ENCODE results near the gene ENG.
"Not testable (repeated sequence)": the region's sequence is repeated elsewhere in the genome, so short reads cannot be mapped to it uniquely, and the experiment has no call there.

The ENG gene

DNA sequence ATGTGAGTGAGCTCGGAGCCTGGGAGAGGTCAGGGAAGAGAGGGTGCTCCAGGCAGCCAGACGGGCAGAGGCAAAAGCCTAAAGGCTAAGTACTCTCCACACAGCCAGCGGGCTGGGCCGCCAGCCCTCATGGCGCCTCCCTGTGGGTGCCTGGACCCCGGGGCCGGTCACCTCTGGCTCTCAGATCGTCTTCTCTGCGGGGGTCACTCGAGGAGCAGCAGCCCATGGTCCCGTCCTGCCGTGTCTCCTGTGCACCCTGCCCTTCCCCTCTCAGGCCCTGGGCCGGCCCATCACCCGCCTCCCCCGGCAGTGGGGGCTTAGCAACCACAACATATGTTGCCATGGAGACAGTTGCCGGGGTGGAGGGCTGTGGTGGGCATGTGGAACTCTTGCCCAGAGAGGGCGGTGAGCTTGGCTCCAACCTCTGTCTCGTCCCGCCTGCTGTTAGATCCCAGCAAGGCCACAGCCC, 18.8 kb upstream of the ENG start:
- Mint-ChIP-seq H3K27me3 (peaks cover 16% of the 10 kb centered on the region), H3K9me3 (no peaks in the 10 kb centered on the region), H3K4me3 (no peak overlapping the region), H3K4me1 (peaks cover 13% of the 10 kb centered on the region), H3K27ac (peak overlapping the region in 1 of 2 donors; percentile 75)
- DNase-seq (no peak), ATAC-seq (no peak)

DNA sequence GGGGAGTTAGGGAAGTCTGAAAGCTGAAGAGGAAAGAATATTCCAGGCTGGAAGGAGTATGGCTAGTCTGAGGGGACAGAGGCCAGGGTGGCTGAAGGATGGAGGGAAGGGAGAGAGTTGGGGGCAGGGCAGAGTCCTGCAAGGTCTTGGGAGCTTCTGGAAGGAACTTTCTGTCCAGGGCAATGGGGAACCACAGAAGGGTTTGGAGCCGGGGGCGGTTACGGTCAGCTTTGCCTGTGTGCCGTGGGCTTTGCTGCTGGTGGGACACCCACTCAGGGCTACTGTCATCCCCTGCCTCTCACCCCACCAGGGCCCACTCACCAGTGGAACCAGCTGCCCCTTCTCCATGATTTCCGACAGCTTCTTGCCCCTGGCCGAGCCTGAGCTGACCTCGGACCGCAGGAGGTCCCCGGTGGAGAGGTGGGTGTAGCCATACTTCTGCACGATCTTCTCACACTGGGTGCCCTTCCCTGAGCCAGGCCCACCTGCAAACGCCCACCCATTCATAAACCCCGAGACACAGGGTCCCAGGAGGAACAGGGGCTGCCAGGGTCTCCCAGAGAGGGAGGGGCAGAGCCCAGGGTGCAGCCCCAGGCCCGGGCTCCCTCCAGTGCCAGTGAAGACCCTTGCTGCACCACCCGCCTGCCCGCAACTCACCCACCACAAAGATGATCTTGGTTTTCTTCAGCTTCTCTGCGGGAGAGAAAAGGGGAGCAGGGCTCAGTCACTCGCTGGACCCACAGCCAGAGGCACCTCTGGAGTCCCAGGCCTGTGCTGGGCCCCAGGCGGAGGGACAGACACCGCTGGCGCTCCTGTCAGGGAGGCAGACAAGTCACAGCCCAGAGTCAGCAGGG, 18.1 kb upstream of the ENG start:
- Mint-ChIP-seq H3K27me3 (peaks cover 10% of the 10 kb centered on the region), H3K4me1 (peaks cover 7% of the 10 kb centered on the region), H3K27ac (peak overlapping the region in 1 of 2 donors; percentile 75), H3K4me3 (no peak overlapping the region), H3K9me3 (no peaks in the 10 kb centered on the region)
- no peak for DNase-seq
- no peak for ATAC-seq

DNA sequence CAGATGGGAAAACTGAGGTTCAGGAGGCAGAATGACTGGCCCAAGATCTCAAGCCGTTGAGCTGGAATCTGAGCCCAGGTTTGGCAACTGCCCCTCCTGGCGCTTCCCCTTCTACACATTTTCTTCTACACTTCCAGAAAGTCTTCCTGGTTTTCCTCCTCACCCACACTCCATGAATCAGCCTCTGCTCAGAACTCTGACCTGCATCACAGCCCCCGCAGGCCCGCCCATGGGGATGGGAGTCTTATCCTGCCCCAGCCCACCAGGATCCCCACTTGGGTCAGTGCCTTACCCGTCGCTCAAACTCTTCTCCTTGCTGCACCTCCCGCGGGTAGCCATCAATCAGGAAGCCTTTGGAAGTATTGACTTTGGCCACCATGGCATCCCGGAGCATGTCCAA, 17.1 kb upstream of the ENG start:
- no peak overlapping the region for H3K27ac Mint-ChIP-seq
- H3K9me3 Mint-ChIP-seq: no peaks in the 10 kb centered on the region
- DNase-seq (no peak), ATAC-seq (no peak)
- H3K4me1 Mint-ChIP-seq: no peaks in the 10 kb centered on the region
- H3K27me3 Mint-ChIP-seq: no peaks in the 10 kb centered on the region
- no peak overlapping the region for H3K4me3 Mint-ChIP-seq

DNA sequence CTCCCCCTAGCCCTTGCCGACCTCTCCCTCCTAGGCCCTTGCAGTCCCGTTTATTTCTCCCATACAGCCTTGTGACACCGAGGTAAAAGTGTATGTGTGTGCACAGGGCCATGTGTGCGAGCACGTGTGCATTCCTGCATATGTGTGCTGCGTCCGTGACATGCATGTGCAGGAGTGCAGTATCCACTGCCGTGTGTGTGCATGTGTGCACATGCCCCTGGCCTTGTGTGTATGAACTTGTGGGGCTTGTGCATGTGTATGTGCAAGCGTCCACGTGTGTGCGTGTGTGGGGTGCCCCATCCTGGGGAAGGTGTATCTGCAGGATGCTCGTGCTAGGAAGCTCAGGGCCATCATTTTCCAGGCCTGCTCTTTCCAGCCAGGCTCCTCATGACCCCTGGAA, 16.4 kb upstream of the ENG start:
- DNase-seq (no peak), ATAC-seq (no peak)
- Mint-ChIP-seq H3K4me3 (no peak overlapping the region), H3K9me3 (no peaks in the 10 kb centered on the region), H3K4me1 (peaks cover 2% of the 10 kb centered on the region), H3K27me3 (no peaks in the 10 kb centered on the region), H3K27ac (peak overlapping the region in 1 of 2 donors; percentile 87)

DNA sequence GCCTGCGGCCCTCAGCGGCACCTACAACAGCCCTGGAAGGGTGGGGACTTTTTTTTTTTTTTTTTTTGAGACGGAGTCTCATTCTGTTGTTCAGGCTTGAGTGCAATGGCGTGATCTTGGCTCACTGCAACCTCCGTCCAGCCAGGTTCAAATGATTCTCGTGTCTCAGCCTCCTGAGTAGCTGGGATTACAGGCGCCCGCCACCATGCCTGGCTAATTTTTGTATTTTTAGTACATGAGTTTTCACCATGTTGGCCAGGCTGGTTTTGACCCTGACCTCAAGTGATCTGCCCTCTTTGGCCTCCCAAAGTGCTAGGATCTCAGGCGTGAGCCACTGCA, 15.7 kb upstream of the ENG start:
- not testable (repeated sequence) for H3K4me3 Mint-ChIP-seq, H3K27me3 Mint-ChIP-seq, ATAC-seq, H3K9me3 Mint-ChIP-seq, H3K4me1 Mint-ChIP-seq, DNase-seq, H3K27ac Mint-ChIP-seq

DNA sequence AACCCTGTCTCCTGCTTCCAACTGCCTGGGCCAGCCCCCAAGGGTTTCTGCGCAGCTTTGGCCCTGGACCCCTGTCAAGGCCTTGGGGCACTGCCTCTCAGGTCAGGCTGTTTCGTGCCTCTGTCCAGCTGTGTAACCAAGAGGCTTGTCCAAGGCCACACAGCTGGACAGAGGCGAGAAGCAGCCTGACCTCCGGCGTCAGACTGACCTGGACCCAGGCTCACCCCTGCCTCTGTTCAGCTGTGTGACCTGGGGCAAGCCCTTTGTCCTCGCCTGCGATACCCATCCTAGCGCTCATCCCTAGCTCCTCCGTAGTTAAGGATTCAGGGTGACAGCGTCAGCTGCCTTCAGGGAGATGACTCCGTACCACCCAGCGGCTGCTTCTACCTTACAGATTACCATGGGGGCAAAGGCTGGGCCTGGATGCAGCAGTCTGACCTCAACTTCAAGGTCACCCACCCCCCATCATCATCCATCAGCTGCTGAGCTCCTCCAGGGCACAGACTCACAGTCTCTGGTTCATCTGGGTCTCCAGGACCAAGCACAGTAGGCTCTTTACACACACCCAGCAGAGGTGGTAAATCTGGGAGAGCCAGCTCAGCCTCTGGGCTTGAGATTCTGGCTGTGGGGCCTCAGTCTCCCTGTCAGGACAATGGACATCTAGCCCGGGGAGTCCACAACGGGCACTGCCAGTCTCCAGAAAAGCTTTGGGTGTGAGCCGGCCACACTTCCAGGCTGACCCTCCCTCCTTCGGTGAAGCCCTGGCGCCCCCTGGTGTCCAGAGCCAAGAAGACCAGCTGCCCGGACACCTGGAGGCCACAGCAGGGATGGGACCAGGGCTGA, 15.1 kb upstream of the ENG start:
- H3K9me3 Mint-ChIP-seq: no peaks in the 10 kb centered on the region
- peak; percentile 83 to 84 for DNase-seq
- H3K4me1 Mint-ChIP-seq: peaks cover 14% of the 10 kb centered on the region
- no peaks in the 10 kb centered on the region for H3K27me3 Mint-ChIP-seq
- no peak overlapping the region for H3K4me3 Mint-ChIP-seq
- ATAC-seq: peak; percentile 82
- H3K27ac Mint-ChIP-seq: no peak overlapping the region

DNA sequence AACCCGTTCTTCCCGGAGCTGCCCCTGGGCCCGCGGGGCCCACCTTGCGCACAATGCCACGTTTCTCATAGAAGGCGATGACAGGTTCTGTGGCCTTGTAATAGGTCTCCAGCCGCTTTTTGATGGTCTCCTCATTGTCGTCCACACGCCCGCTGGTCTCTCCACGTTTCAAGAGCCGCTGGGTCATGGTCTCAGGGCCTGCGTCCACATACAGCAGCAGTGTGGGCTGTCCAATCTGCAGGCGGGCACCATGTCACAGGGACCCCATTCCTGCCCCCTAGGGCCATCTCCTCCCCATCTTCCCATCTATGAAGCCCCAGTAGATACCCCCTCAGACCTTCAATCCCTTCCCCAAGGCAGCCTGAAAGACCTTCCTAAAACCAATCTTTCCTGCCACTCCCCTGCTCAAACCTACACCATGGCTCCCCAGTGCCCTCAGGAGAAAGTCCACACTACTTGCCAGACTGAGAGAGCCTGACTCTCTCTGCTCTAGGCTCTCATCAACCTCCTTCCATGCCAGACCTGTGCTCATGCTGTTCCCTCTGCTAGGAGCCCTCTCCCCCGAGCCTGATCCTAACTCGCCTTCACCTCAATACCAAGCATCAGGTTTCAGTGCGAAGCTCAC, 13.9 kb upstream of the ENG start:
- Mint-ChIP-seq H3K9me3 (no peaks in the 10 kb centered on the region), H3K4me3 (no peak overlapping the region), H3K4me1 (peaks cover 14% of the 10 kb centered on the region), H3K27ac (no peak overlapping the region), H3K27me3 (no peaks in the 10 kb centered on the region)
- DNase-seq (no peak), ATAC-seq (no peak)

DNA sequence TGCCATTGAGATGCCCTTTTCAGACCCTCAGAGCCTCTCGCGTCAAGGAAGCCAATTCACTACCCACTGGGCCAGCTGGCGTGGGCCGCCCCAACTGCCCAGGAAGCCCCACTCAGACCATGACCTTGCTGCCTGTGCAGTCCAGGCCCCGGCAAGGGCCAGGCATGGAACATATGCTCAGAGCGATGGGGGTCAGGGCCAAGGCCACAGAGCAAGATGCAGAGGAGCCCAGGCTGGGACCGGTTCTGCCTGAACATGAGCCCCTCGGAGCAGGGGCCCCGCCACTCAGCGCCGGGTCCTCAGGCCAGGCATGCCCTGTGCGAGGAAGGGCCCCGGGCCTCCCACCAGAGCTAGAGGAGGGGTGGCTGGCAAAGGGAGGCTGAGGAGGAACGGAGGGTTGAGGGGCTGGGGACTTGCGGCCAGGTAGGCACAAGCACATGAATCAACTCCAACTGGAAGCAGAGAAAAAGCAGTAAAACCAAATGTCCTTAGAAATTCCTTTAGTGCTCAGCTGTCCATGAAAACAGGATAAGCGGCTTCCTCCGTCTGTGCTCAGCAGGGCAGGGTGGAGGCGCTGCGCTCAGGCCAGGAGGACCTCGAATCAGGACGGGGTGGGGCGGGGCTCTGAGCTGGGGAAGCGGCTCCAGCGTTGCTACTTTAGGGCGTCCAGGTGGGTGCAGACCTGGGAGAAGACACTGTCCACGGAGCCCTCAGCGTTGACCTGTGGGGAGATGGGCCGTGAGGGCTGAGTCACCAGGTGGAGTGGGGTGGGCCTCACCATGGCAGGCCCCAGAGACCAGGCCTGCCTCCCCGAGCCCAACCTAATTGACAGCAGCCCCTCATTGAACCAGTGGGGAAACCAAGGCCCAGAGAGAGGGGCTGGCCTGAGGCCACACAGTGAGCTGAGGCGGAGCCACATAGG, 13.2 kb upstream of the ENG start:
- DNase-seq: no peak
- Mint-ChIP-seq H3K9me3 (no peaks in the 10 kb centered on the region), H3K4me3 (no peak overlapping the region), H3K27me3 (no peaks in the 10 kb centered on the region), H3K4me1 (peaks cover 19% of the 10 kb centered on the region), H3K27ac (peak overlapping the region in 1 of 2 donors; percentile 21)
- no peak for ATAC-seq

DNA sequence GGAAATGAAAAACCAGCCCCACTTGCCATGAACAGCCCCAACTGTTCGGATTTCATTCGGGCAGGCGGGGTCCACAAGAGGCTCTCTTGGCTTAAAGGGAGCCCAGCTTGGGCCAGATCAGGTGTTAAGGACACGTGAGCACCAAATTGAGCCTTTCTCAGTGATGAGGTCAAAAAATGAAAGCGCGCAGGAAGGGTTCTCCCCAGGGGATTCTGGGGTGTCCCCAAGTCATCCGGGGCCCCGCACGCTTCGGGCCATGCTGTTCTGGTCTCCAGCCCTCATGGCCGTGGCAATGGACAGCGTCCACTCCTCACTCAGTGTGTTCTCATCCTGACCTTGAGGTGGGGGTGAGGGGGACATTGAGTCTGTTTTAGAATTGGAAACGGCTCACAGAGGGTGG, 12.1 kb upstream of the ENG start:
- no peak overlapping the region for H3K27ac Mint-ChIP-seq
- no peak for DNase-seq
- no peak overlapping the region for H3K4me3 Mint-ChIP-seq
- H3K27me3 Mint-ChIP-seq: no peaks in the 10 kb centered on the region
- peaks cover 30% of the 10 kb centered on the region for H3K4me1 Mint-ChIP-seq
- no peaks in the 10 kb centered on the region for H3K9me3 Mint-ChIP-seq
- ATAC-seq: no peak

DNA sequence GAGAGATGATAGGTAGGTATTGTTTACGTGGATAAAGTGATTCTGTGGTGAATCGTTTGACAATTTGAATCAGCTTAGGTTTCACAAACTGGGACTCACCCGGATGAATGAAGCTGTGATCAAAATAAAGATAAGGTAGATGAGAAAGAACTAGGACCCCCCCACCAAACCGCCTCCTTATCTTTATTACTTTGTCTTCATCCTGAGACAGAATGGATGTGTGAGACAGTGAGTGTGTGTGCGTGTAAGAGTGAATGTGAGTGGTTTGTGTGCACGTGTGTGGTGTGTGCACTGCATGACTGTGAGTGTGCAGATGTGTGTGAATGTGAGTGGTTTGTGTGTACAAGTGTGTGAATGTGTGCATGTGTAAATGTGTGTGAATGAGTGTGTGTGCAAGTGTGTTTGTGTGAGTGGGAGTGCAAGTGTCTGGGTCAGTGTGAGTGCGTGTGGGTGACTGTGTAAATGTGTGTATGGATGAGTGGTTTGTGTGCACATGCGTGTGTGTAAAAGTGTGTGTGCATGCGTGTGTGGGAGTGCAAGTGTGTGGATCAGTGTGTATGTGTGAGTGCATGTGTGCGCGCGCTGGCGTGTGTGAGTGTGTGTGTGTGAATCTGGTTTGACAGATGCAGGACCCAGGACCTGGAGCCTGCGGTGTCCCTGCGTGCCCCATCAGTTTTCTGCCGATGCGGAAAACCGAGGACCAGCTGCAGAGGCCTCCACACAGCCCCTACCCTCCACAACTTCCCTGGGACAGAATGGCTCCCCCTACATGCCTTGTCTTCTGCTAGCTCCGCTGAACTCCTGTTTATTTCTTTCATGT, 11.4 kb upstream of the ENG start:
- peak; percentile 65 for ATAC-seq
- Mint-ChIP-seq H3K27ac (peak overlapping the region in 1 of 2 donors; percentile 1), H3K4me3 (no peak overlapping the region), H3K4me1 (peaks cover 34% of the 10 kb centered on the region), H3K9me3 (no peaks in the 10 kb centered on the region), H3K27me3 (no peaks in the 10 kb centered on the region)
- no peak for DNase-seq

DNA sequence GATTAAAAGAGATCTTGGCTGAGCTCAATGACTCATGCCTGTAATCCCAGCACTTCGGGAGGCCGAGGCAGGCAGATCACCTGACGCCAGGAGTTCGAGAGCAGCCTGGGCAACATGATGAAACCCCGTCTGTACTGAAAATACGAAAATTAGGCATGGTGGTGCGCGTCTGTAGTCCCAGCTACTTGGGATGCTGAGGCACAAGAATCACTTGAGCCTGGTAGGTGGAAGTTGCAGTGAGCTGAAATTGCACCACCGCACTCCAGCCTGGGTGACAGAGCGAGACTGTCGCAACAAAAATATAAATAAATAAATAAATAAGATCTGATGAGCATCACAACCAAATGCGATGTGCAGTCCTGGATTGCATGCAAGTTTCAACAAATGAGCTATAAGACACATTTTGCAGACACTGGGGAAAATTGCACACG, 8.7 kb upstream of the ENG start:
- peaks cover 34% of the 10 kb centered on the region for H3K4me1 Mint-ChIP-seq
- H3K4me3 Mint-ChIP-seq: no peak overlapping the region
- ATAC-seq: no peak
- no peaks in the 10 kb centered on the region for H3K27me3 Mint-ChIP-seq
- no peak overlapping the region for H3K27ac Mint-ChIP-seq
- DNase-seq: no peak
- H3K9me3 Mint-ChIP-seq: no peaks in the 10 kb centered on the region

DNA sequence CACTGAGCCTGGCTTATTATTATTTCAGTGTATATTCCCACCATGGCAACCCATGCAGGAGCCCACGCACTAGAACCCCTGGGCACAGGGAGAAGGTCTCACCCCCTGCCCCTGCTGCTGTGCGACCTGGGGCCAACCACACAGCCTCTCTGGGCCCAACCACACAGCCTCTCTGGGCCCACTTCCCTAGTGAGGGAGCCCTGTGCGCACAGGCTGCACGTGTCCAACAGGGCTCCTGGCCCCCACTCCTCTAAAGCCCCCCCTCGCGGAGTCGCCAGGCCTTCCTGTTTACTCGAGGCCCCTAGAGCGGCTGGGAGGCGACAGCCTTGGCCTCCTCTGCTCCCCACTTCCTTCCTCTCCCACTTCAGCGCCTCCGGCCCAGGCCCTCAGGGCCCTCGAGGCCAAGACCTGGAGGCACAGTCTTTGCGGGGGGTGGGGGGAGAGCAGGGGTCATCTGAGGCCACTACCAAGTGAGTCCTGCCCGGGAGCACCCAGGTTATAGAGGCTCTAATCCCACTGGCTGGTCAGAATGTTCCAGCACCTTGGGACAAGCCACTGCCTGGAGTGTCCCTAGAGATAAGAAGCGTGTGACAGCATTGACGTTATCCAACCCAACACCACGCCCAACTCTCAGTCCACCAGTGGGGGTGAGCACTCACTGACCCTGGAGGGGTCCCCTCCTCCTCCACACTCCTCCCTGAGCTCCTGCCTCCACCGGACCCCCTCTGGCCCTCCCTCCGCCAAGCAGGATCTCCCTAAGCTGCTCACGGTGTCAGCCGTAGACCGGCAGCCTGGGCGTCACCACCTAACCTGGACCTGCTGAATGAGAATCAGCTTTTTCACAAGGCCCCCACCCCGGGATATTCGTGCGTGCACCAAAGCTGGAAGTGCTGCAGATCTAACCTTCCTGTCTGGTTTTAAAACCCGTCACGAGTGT, 7.9 kb upstream of the ENG start:
- Mint-ChIP-seq H3K9me3 (no peaks in the 10 kb centered on the region), H3K4me3 (peak overlapping the region in 1 of 2 donors; percentile 16), H3K4me1 (peaks cover 40% of the 10 kb centered on the region), H3K27me3 (no peaks in the 10 kb centered on the region), H3K27ac (peak overlapping the region; percentile 82 to 95)
- peak; percentile 68 for ATAC-seq
- DNase-seq: peak in 1 of 2 donors; percentile 58

DNA sequence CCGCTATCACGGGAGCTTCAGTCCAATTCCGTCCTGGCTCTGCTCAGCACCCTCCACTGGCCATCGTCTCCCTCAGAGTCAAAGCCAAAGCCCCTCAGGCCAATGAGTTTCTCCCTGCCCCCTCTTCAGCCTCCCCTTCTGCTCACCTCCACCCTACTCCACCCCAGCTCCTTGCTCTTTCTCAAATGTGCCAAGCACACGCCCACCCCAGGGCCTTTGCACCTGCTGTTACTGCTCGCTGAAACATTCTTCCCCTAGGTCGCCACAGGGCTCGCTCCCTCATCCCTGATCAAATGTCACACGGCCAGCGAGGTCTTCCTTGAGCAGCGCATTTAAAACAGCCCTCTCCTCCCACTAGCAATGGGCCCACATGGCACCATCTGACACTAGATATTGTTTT, 6.3 kb upstream of the ENG start:
- Mint-ChIP-seq H3K4me3 (no peak overlapping the region), H3K27ac (peak overlapping the region in 1 of 2 donors; percentile 75), H3K9me3 (no peaks in the 10 kb centered on the region), H3K27me3 (no peaks in the 10 kb centered on the region), H3K4me1 (peaks cover 43% of the 10 kb centered on the region)
- ATAC-seq (no peak), DNase-seq (no peak)
